ENCODE results near the gene RAD51B. TPM values are rescaled to one million over a fixed set of nuclear protein-coding genes. Genes with fewer than 3 reads are reported as not detected.

RAD51B gene
- total RNA-seq, 3 donors from 2014 or later: 10.6 to 77.6 (median 33.8) TPM

- Histone ChIP-seq H3K9me3 (no peaks in the 10 kb centered on the region), H3K36me3 (no peaks in the 10 kb centered on the region), H3K4me3 (no peak overlapping the region), H3K4me1 (peaks cover 0 to 8% of the 10 kb centered on the region in 2 donors), H3K27me3 (no peaks in the 10 kb centered on the region), H3K27ac (peak overlapping the region; percentile 69 to 78)
- DNase-seq (ENCODE audit: low spot score in 2 of 2): no peak
- intact Hi-C loops (cut with DNase I; ENCODE audit: low total_unique reads): no loop called here
- TF ChIP-seq POLR2AphosphoS5 (IDR thresholded peaks at IDR 0.05) (no peak), POLR2A (IDR thresholded peaks at IDR 0.05) (no peak), CTCF (IDR thresholded peaks at IDR 0.05) (no peak)
Measured at GRCh38 chr14:68681256-68682011, 861.9 kb downstream of the RAD51B start.

GRCh38 chr14:68682166-68683103, 862.9 kb downstream of the RAD51B start:
- DNase-seq (ENCODE audit: low spot score in 2 of 2): no peak
- H3K27ac ChIP-seq: peak overlapping the region; percentile 69 to 78
- peaks cover 0 to 8% of the 10 kb centered on the region in 2 donors for H3K4me1 ChIP-seq
- H3K9me3 ChIP-seq: no peaks in the 10 kb centered on the region
- TF ChIP-seq POLR2A (IDR thresholded peaks at IDR 0.05) (no peak), POLR2AphosphoS5 (IDR thresholded peaks at IDR 0.05) (peak in 1 of 3 donors; percentile 27)
- H3K36me3 ChIP-seq: no peaks in the 10 kb centered on the region
- H3K4me3 ChIP-seq: peak overlapping the region in 1 of 3 donors; percentile 34
- intact Hi-C loops (cut with DNase I; ENCODE audit: low total_unique reads): no loop called here
- no peaks in the 10 kb centered on the region for H3K27me3 ChIP-seq

GRCh38 chr14:68683326-68683725, 863.7 kb downstream of the RAD51B start:
- intact Hi-C loops (cut with DNase I; ENCODE audit: low total_unique reads): no loop called here
- H3K4me3 ChIP-seq: no peak overlapping the region
- peaks cover 0 to 8% of the 10 kb centered on the region in 2 donors for H3K4me1 ChIP-seq
- TF ChIP-seq POLR2AphosphoS5 (IDR thresholded peaks at IDR 0.05) (no peak), CTCF (IDR thresholded peaks at IDR 0.05) (no peak), POLR2A (IDR thresholded peaks at IDR 0.05) (no peak)
- H3K36me3 ChIP-seq: no peaks in the 10 kb centered on the region
- H3K27ac ChIP-seq: peak overlapping the region; percentile 67 to 69
- H3K27me3 ChIP-seq: no peaks in the 10 kb centered on the region
- no peaks in the 10 kb centered on the region for H3K9me3 ChIP-seq
- no peak for DNase-seq (ENCODE audit: low spot score in 2 of 2)

- intact Hi-C loops (cut with DNase I; ENCODE audit: low total_unique reads): no loop called here
- peaks cover 0 to 8% of the 10 kb centered on the region in 2 donors for H3K4me1 ChIP-seq
- H3K36me3 ChIP-seq: no peaks in the 10 kb centered on the region
- H3K27me3 ChIP-seq: no peaks in the 10 kb centered on the region
- peak overlapping the region; percentile 30 to 44 for H3K27ac ChIP-seq
- H3K9me3 ChIP-seq: no peaks in the 10 kb centered on the region
- DNase-seq (ENCODE audit: low spot score in 2 of 2): no peak
- no peak overlapping the region for H3K4me3 ChIP-seq
- no peak for TF ChIP-seq POLR2AphosphoS5 (IDR thresholded peaks at IDR 0.05)
- no peak for TF ChIP-seq POLR2A (IDR thresholded peaks at IDR 0.05)
- TF ChIP-seq CTCF (IDR thresholded peaks at IDR 0.05): no peak
Measured at GRCh38 chr14:68684466-68685418, 865.2 kb downstream of the RAD51B start.
